GM12865 (cell line): ENCODE data around the gene SELENOO.

Source experiments
- DNase-seq: peaks from one replicate; pipeline ENCODE4 v3.0.0; 2010; ENCODE audit warnings: low read depth
- H3K4me3 ChIP-seq: 2 replicates; pipeline ENCODE4 v1.5.1; 2011; ENCODE audit warnings: mild to moderate bottlenecking, low read depth, low read length, control low read depth
- TF ChIP-seq, protein P1 (sequence below): IDR thresholded peaks from 2 replicates; pipeline ENCODE4 v1.5.1; 2011; ENCODE audit warnings: low read length, control low read depth, low read depth, inconsistent platforms; ENCODE audit not compliant: insufficient read depth; ENCODE audit errors: missing control alignments

The SELENOO gene

DNA sequence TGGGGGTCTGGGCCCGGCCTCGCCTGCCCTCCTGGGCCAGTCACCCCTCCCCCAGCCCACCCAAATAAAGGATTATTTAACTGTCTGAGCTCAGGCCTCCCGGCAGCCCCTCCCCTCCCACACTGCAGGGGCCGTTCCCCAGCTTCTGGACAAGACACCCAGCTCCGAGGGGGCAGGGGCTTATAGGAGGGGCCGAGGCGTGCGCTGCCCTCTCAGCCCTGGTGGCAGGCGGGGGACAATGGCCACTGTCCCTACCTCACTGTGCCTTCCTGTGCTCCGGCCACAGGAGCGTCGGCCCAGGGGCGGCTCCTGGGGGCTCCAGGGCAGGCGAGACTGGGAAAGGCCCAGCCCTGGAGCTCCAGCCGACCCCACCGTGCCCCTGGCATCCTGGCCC lies 2.2 kb upstream of the SELENOO start:
- TF ChIP-seq, protein P1, sequence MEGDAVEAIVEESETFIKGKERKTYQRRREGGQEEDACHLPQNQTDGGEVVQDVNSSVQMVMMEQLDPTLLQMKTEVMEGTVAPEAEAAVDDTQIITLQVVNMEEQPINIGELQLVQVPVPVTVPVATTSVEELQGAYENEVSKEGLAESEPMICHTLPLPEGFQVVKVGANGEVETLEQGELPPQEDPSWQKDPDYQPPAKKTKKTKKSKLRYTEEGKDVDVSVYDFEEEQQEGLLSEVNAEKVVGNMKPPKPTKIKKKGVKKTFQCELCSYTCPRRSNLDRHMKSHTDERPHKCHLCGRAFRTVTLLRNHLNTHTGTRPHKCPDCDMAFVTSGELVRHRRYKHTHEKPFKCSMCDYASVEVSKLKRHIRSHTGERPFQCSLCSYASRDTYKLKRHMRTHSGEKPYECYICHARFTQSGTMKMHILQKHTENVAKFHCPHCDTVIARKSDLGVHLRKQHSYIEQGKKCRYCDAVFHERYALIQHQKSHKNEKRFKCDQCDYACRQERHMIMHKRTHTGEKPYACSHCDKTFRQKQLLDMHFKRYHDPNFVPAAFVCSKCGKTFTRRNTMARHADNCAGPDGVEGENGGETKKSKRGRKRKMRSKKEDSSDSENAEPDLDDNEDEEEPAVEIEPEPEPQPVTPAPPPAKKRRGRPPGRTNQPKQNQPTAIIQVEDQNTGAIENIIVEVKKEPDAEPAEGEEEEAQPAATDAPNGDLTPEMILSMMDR = no peak
- no peak for DNase-seq
- no peak overlapping the region for H3K4me3 ChIP-seq

DNA sequence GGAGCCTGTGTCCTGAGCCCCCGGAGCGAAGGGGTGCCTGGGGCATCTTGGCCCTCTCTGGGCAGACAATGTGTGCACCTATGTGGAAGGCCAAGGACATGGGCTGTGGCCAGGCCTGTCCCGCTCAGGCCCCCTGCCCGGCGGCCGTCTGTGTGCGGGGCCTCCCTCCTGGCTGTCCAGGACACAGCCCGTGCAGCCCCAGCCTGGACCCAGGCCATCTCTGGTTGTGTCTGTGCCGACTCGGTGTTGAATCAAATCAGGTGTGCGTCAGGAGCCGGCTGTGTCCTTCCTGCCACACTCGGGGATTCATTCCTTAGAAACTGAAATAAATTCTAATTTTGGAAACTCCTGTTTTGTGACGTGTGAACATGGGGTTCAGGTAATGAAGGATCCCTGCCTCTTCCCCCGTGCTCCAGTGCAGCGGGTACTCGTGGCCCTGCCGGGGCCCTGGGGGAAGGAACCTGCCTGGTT lies 1.5 kb upstream of the SELENOO start:
- TF ChIP-seq, protein P1 = no peak
- H3K4me3 ChIP-seq = no peak overlapping the region
- DNase-seq = no peak

DNA sequence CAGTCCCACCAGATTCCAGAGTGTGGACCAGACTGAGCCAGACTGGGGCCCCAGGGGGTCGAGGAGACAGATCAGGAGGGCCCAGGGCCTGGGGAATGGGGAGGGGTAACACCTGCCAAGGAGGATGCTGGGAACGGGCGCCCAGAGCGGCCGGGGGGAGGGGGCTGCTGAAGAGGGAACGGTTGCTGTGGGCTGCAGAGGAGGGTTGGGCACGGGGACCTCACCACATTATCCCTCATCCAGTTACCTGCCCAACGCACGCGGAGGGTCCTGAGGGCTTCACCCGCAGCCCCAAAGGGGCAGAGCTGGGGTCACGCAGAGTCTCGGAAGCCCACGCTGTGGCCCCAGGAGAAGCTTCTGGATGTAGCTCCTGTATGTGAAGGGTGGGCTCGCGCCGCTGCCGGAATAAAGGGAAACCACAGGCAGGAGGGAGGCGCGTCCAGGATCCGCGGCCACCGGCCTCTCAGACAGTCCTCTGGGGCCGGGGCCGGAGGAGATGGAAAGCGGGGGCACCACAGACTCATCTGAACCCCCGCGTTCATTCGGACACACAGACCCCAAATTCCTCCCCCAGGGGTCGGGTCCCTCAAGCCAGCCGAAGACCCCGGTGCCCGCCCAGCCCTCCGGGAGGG lies 866 bp upstream of the SELENOO start:
- DNase-seq = no peak
- TF ChIP-seq, protein P1 = no peak
- H3K4me3 ChIP-seq = peak overlapping the region; percentile 78

DNA sequence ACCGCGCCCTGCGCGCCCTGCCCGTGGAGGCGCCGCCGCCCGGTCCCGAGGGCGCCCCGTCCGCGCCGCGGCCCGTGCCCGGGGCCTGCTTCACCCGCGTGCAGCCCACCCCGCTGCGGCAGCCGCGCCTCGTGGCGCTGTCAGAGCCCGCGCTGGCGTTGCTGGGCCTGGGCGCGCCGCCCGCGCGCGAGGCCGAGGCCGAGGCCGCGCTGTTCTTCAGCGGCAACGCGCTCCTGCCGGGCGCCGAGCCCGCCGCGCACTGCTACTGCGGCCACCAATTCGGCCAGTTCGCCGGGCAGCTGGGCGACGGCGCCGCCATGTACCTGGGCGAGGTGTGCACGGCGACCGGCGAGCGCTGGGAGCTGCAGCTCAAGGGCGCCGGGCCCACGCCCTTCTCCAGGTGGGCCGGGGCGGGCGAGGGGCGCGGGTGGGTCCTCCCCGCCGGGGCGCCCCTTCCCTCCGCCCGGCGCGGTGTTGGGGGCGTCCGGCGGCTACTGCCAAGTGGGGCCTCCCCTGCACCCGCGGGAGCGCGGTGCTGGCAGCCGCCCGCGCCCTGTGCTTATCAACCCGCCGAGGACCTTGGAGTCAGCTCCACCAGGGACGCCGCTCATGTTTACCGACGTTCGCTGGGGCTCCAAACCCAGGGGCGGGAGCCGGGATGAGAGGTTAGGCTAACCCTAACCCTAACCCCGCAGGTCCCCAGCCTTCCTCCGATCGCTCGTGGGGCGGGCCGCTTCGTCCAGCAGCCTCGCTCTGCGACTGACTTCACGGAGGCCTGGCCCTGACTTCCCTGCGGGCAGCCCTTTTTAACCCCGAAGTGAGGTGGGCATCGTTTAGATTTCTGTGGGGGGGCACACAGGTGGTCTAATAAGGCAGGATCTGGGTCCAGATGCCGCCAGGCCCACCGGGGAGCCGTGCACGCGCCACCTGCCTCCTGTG lies 649 bp downstream of the SELENOO start:
- TF ChIP-seq, protein P1 = no peak
- H3K4me3 ChIP-seq = peak overlapping the region; percentile 85
- peak; percentile 38 for DNase-seq

DNA sequence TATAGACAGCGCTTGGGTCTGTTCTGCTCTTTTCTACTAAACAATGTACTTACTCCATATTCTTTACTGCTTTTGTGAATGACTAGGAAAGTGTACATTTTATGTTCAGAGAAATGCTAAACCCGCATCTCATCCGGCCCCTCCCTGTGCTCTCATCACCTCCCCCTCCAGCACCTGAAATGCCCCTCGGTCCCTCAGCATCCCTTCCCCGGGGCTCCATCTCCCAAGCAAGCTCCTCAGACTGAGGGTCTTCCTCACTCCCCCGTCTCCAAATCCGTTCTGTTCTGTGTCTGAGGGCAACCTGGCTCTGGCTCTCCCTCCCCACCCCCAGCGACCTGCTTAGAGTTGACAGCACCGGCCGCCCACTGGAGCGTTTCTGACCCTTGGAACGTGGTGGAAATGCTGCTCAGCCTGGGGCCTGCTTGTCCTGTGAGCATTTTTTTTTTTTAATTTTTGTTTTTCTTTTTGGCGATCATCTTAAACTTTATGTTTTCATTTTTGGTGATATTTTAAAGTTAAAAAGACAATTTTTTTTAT lies 1.4 kb downstream of the SELENOO start:
- TF ChIP-seq, protein P1 = no peak
- DNase-seq = no peak
- H3K4me3 ChIP-seq = peak overlapping the region; percentile 85

DNA sequence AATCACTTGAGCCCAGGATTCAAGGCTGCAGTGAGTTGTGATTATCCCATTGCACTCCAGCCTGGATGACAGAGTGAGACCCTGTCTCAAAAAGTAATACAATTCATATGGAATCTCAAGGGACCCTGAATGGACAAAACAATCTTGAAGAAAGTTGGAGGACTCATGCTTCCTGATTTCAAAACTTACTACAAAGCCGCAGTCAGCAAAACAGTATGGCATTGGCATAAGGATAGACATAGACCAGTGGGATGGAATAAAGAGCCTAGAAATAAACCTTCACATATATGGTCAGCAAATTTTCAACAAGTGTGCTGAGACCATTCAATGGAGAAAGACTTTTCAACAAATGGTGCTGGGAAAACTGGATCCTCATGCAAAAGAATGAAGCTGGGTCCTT lies 2.5 kb downstream of the SELENOO start:
- TF ChIP-seq, protein P1 = no peak
- H3K4me3 ChIP-seq = no peak overlapping the region
- DNase-seq = no peak
